Fibroblast of villous mesenchyme (primary cell): ENCODE results near the gene ARHGEF17. TPM values are rescaled to one million over a fixed set of nuclear protein-coding genes. Genes with fewer than 3 reads are reported as not detected.

Experiments
- DNase-seq: peaks from one replicate; pipeline ENCODE4 v3.0.0-alpha.2; 2010; ENCODE audit warnings: low read depth
- H3K4me3 ChIP-seq: 2 replicates; pipeline ENCODE4 v1.5.1; 2011; ENCODE audit warnings: low read depth, mild to moderate bottlenecking, low read length
- total RNA-seq: library from RNA; depleted of rRNA; stranded (reverse); fragments of >200 nt; gene quantifications from 2 replicates; pipeline ENCODE4 v1.2.3, GENCODE V29; 2012
- TF ChIP-seq, protein P1 (sequence below): IDR thresholded peaks from 2 replicates; pipeline ENCODE4 v1.5.1; 2012; ENCODE audit warnings: low read depth, mild to moderate bottlenecking, low read length; ENCODE audit not compliant: insufficient read depth

Gene ARHGEF17
- total RNA-seq, 1 donor: 71.2 TPM

DNA sequence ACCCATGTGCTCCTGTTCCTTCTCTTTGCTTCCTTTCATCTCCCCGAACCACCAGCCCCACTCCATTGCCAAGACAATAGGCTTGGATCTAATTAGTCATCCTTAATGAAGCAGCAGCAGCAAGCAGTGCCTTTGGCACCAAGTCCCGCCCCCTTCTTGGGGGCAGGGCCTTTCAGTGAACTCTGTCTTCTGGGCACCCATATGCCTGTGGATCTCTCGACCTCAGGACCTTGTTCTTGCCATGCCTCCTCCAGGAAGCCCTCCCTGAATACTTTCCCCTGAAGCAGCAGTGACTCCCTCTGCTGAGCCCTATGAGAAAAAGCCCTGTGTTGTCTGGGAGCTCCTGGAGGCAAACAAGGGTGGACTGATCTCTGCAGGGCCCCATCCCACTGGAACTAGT, 32.1 kb downstream of the ARHGEF17 start:
- no peak overlapping the region for H3K4me3 ChIP-seq
- no peak for DNase-seq
- TF ChIP-seq, protein P1, sequence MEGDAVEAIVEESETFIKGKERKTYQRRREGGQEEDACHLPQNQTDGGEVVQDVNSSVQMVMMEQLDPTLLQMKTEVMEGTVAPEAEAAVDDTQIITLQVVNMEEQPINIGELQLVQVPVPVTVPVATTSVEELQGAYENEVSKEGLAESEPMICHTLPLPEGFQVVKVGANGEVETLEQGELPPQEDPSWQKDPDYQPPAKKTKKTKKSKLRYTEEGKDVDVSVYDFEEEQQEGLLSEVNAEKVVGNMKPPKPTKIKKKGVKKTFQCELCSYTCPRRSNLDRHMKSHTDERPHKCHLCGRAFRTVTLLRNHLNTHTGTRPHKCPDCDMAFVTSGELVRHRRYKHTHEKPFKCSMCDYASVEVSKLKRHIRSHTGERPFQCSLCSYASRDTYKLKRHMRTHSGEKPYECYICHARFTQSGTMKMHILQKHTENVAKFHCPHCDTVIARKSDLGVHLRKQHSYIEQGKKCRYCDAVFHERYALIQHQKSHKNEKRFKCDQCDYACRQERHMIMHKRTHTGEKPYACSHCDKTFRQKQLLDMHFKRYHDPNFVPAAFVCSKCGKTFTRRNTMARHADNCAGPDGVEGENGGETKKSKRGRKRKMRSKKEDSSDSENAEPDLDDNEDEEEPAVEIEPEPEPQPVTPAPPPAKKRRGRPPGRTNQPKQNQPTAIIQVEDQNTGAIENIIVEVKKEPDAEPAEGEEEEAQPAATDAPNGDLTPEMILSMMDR: no peak

DNA sequence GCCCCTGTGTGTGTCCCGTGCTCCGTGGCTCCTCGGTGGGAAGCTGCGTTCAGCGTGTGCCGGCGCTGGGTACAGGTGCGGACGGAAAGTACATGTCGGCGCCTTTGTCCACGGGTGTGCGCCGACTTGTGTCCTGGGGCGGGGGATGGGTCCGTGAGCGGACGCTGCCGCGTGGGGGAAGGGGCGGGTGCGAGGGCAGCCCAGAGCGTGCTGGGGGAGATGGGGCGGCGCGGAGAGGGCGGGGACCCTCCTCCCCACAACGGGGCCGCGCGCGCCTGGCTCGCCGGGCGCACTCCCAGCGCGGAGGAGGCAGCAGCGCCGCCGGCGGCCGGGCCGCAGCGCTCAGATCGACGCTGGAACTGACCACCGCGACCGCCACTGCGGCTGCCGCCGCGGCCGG, 34.6 kb downstream of the ARHGEF17 start:
- H3K4me3 ChIP-seq: no peak overlapping the region

DNA sequence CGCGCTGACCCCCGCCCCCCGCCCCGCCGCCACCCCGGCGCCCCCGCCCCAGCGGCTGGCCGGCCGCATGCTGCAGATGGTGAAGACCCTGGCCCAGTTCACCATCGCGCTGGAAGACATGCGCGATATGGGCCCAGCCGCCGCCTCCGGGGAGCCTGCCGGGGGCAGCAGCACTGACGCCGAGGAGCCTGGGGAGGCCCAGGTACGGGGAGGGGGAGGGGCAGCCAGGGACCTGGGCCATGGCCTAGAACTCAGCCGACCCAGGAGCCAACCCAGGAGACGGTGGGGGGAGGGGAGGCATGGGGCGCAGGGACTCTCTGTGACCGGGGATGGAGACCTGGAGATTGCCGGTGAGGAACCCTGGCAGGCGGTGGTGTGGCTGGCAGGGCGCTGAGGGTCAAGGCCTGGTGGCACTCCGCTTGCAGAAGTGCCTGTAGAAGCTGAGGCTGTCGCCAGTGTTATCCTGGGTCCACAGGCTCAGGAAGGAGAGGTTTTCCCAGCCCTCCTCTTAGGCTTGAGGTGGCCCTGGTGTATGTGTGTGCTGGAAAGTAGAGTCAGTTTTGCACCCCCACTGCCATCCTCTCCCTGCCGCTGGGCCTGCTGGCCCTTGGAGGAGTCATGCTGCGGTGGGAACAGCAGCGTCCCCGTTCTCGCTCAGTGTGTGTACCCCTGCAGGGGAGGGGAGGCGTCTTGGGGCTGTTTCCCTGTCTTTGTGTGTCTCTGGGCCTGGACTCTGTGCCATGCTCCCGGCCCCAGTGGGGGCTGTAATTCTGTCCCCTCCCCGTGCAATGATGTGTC, 35.2 kb downstream of the ARHGEF17 start:
- TF ChIP-seq, protein P1: no peak
- no peak for DNase-seq
- H3K4me3 ChIP-seq: no peak overlapping the region

More for the DNA sequence above, 34.6 kb downstream of the ARHGEF17 start:
- TF ChIP-seq, protein P1: no peak
- DNase-seq: no peak

DNA sequence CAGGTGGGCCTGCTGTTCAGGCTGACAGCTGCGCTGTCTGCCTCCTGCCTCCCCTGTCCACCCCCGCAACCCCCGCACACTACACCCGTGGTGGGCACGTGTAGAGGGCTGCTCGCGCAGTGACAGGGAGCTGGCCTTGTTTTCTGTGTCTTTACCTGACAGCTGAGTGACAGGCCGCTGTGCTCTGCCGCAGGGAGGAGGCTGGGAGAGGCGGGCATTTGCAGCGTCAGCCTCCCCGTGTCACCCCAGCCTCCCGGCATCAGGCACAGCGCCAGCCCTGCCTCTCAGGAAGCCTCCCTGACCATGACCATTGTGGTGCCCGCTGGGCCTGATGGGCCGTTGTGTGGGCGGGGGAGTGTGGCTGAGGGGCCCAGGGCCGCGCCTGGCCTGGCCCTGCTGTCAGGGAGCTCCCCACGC, 36.1 kb downstream of the ARHGEF17 start:
- TF ChIP-seq, protein P1: no peak
- no peak for DNase-seq

DNA sequence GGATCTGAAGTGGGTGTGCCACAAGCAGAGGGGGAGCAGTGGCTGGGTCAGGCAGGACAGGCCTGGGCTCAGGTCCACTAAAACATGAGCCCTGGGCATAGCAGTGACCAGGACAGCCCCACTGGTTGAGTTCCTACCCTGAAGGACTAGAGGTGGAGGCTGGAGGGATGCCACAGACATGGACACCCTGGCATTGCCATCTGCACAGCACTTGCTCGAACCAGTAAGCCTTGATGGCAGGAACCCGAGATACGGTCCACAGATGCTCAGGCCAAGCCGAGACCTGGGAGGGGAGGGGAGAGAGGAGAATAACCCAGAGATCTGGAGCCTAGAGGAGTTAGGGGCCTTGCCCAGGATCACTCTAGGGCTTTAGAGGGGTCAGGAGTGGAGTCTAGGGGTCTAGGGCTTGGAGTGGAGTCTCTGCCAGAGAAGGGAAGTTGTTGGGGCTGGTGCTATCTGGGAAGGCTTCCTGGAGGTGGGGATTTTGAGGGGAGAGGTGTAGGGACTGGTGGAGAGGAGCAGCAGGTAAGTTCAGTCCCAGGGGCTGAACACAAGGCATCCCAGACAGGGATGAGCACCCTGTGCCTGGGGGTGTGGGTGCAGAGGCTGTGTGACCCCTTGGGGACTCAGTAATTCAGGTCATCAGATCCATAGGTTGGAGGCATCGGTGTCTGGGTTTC, 37.5 kb downstream of the ARHGEF17 start:
- H3K4me3 ChIP-seq: no peak overlapping the region
- TF ChIP-seq, protein P1: no peak
- no peak for DNase-seq

More for the DNA sequence above, 36.1 kb downstream of the ARHGEF17 start:
- no peak overlapping the region for H3K4me3 ChIP-seq

DNA sequence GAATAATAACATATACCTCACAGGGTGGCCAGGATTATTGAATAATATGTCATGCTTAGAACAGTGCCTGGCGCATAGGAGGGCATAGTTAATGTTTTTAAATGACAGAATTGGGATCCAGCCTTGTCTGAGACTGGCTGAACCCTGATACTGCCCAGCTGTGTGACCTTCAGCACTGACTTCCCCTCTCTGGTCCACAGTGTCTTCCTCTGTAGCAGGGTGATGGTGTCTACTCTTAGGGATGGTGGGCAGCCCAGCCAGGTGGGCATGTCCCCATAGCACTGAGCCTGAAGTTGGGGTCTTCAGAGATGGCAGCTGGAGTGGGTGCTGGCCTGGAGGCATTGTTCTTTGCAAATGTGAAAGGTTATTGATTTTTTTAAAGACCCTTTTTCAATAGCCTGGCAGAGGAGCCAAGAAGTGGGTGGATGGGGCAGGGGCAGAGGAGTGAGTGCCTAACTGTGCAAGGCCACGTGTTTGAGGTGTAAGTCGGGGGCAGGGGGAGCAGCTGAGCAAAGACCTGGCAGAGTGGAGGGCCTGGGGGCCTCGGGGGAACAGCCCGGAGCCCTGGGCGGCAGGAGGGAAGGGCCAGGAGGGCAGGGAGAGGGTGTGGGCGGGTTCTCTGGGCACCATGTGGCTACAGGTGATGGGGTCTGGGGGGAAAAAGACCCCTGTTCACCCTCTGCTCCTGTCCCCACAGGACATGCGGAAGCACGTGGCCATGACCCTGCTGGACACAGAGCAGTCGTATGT, 38.3 kb downstream of the ARHGEF17 start:
- TF ChIP-seq, protein P1: no peak
- no peak for DNase-seq
- no peak overlapping the region for H3K4me3 ChIP-seq
